ENCODE data around the gene GNPDA2. TPM values are rescaled to one million over a fixed set of nuclear protein-coding genes. Genes with fewer than 3 reads are reported as not detected.

The GNPDA2 gene
- total RNA-seq, 1 donor = 17.3 TPM

DNA sequence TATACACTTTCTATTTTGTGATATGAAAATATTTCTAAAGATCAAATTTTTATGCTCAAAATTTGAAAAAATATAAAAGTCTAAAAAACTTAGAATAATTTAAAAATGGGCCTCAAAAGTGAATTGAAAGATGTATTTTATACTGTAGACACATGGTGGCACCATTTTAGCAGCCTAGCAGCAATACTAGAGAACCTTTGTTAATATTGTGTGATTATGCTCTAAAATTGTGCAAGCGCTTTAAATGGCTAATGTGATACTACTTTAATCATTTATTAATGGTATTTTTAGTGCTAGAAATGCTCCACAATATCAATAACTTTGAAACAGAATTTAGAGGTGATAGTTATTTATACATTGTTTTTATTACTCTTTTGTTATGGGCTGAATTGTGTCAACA is 51.9 kb downstream of the GNPDA2 start:
- no peak overlapping the region for H3K4me3 ChIP-seq (ENCODE audit: low read depth, low read length)
- TF ChIP-seq, protein P1, sequence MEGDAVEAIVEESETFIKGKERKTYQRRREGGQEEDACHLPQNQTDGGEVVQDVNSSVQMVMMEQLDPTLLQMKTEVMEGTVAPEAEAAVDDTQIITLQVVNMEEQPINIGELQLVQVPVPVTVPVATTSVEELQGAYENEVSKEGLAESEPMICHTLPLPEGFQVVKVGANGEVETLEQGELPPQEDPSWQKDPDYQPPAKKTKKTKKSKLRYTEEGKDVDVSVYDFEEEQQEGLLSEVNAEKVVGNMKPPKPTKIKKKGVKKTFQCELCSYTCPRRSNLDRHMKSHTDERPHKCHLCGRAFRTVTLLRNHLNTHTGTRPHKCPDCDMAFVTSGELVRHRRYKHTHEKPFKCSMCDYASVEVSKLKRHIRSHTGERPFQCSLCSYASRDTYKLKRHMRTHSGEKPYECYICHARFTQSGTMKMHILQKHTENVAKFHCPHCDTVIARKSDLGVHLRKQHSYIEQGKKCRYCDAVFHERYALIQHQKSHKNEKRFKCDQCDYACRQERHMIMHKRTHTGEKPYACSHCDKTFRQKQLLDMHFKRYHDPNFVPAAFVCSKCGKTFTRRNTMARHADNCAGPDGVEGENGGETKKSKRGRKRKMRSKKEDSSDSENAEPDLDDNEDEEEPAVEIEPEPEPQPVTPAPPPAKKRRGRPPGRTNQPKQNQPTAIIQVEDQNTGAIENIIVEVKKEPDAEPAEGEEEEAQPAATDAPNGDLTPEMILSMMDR (IDR thresholded peaks at IDR 0.05; ENCODE audit: insufficient read depth, low read depth, low read length) = peak; percentile 4
- no peak for DNase-seq (ENCODE audit: low read depth)

DNA sequence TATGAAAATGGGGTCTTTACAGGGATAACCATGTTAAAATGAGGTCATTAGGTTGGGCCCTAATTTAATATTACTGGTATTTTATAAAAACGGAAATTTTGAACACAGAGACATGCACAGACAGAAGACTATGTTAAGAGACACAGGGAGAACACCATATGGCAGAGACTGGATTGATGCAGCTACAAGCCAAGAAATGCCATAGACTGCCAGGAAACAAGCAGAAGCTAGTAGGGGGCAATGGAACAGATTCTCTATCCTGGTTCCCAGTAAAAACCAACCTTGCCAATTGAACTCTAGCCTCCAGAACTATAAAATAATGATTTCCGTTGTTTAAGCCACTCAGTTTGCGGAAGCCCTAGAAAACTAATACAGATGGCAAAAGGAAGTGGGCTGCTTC is 54.7 kb downstream of the GNPDA2 start:
- TF ChIP-seq, protein P1 (IDR thresholded peaks at IDR 0.05; ENCODE audit: insufficient read depth, low read depth, low read length) = no peak
- H3K4me3 ChIP-seq (ENCODE audit: low read depth, low read length) = no peak overlapping the region
- no peak for DNase-seq (ENCODE audit: low read depth)

DNA sequence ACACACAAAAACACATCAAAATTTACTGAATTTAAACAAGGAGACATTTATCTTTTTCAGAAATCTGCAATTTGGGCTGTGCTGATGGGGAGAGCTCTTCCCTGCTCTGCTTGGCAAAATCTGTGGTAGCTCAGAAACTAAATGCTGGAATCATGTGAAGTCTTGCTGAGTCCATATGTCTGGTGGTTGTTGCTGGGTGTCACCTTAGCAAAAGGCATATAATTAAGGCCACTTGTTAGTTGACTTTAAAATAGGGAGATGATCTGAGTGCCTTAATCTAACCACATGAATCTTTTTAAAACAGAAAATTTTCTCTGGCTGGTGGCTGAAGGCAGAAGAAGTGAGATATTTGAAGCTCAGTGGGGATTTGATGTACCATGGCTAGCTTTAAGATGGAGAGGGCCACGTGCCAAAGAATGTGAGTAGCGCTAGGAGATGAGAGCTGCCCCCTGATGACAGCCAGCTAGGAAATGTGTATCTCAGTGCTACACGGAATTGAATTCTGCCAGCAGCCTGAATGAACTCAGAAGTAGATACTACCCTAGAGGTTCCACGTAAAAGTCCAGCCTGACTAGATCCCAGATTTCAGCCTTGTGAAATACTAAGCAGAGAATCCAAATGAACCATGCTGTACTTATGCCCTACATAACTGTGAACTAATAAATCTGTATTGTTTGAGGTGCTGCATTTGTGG is 55.7 kb downstream of the GNPDA2 start:
- no peak overlapping the region for H3K4me3 ChIP-seq (ENCODE audit: low read depth, low read length)
- TF ChIP-seq, protein P1 (IDR thresholded peaks at IDR 0.05; ENCODE audit: insufficient read depth, low read depth, low read length) = no peak

DNA sequence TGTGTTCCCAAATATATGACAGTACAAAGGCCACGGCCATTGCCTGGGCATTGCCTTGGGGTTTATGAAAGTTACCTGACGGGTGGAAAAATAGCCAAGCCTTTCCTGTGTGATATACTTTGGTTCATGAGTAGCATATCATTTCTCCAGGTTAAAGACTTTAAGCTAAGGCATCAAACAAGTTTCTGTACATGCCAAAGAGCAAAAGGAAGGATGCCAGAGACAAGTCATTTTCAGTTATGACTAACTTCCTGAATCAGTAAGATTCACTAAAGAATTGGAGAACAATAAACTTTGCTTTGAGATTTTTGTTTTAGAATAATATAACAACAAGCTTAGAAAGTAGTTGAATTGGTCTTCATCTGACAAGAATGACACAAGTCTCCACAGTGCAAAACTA is 57.8 kb downstream of the GNPDA2 start:
- TF ChIP-seq, protein P1 (IDR thresholded peaks at IDR 0.05; ENCODE audit: insufficient read depth, low read depth, low read length) = no peak
- no peak overlapping the region for H3K4me3 ChIP-seq (ENCODE audit: low read depth, low read length)
- no peak for DNase-seq (ENCODE audit: low read depth)

More for the DNA sequence above, 55.7 kb downstream of the GNPDA2 start:
- DNase-seq (ENCODE audit: low read depth) = no peak

DNA sequence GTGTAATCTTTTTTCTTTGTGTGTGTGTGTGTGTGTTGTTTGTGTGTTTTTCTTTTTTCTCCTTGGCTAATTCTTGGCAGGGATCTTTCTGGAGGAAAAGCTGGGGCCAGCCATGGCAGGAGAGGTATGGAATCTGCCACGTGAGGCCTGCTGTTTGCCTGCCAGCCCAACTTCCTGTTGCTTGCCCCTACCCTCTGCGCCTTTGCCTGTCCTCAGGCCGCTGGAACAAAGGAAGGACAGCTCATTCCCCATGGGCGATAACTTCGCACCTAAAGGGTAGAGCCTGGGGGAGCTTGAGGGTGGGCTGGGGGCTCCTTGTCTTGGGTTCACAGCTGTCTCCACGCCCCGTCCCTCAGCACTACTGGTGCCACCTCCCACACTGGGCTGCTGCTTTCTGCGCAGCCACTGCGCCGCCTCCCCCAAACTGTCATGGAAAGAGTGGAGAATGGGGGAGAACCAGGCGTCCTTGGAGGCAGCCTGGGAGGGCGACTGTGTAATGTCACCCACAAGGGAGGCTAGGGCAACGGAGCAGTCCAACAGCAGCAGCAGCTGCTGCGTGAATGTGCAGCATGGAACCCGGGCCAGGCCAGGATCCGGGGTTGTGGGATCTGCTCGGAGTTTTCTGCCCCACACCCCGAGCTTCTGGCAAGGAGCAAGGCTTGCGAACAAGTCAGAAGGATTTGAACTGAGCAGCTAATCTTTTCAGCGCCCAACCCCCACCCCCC is 62.7 kb downstream of the GNPDA2 start:
- TF ChIP-seq, protein P1 (IDR thresholded peaks at IDR 0.05; ENCODE audit: insufficient read depth, low read depth, low read length) = no peak
- no peak for DNase-seq (ENCODE audit: low read depth)
- no peak overlapping the region for H3K4me3 ChIP-seq (ENCODE audit: low read depth, low read length)

DNA sequence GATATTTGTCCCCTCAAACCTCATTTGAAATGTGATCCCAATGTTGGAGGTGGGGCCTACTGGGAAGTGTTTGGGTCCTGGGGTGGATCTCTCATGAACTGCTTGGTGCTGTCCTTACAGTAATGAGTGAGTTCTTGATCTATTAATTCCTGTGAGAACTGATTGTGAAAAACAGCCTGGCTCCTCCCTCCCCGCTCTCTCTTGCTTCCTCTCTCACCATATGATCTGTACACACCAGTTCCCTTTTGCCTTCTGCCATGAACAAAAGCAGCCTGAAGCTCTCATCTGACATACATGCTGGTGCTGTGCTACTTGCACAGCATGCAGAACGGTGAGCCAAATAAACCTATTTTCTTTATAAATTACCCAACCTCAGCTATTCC is 63.7 kb downstream of the GNPDA2 start:
- no peak for DNase-seq (ENCODE audit: low read depth)
- H3K4me3 ChIP-seq (ENCODE audit: low read depth, low read length) = no peak overlapping the region
- TF ChIP-seq, protein P1 (IDR thresholded peaks at IDR 0.05; ENCODE audit: insufficient read depth, low read depth, low read length) = no peak
